A549 (cell line): ENCODE measurements around the gene TM6SF1.

Experiments
- BHLHE40 ChIP-seq: IDR thresholded peaks from 2 replicates; pipeline ENCODE4 v1.6.1; 2012; ENCODE audit warnings: low read depth, low read length, inconsistent platforms
- CHD2 ChIP-seq: fragments of 150-350 bp; IDR thresholded peaks from 2 replicates; pipeline ENCODE4 v1.6.1; 2014; ENCODE audit warnings: low read length; ENCODE audit not compliant: partially characterized antibody
- CHD4 ChIP-seq: fragments of 200-600 bp; sonication (generic); IDR thresholded peaks from 2 replicates; pipeline ENCODE4 v1.6.1; 2016; ENCODE audit warnings: antibody characterized with exemption, mild to moderate bottlenecking, borderline replicate concordance
- CTCF ChIP-seq: fragments of >200 bp; sonication (Bioruptor Twin); formaldehyde crosslinking; IDR thresholded peaks from 3 replicates; pipeline ENCODE4 v1.5.1; 2016
- EP300 ChIP-seq, 2 experiments: fragments of >200 bp; sonication (Bioruptor Twin); formaldehyde crosslinking; IDR thresholded peaks; 2 replicates in 1 of 2; 3 replicates in 1 of 2; pipeline ENCODE4 v1.6.1; 2016 to 2017
- ESRRA ChIP-seq: fragments of 150-350 bp; IDR thresholded peaks from 2 replicates; pipeline ENCODE4 v1.6.1; 2014; ENCODE audit warnings: mild to moderate bottlenecking, low read length, borderline replicate concordance
- POLR2A ChIP-seq: IDR thresholded peaks from 2 replicates; pipeline ENCODE4 v1.6.1; 2012; ENCODE audit warnings: mild to moderate bottlenecking, low read length
- REST ChIP-seq: fragments of 200-600 bp; sonication (generic); IDR thresholded peaks from 2 replicates; pipeline ENCODE4 v1.6.1; 2016; ENCODE audit warnings: antibody characterized with exemption, mild to moderate bottlenecking, moderate library complexity
- RNF2 ChIP-seq: fragments of 200-600 bp; sonication (generic); IDR thresholded peaks from 2 replicates; pipeline ENCODE4 v1.6.1; 2016; ENCODE audit warnings: low read depth, mild to moderate bottlenecking, antibody characterized with exemption, moderate library complexity, borderline replicate concordance

- no peak for TF ChIP-seq RNF2
- TF ChIP-seq REST: no peak
- no peak for TF ChIP-seq CTCF
- TF ChIP-seq CHD2: no peak
- no peak for TF ChIP-seq POLR2A
- no peak for TF ChIP-seq CHD4
- no peak for TF ChIP-seq BHLHE40
- no peak for TF ChIP-seq EP300 (IDR thresholded peaks at IDR 0.05)
- TF ChIP-seq ESRRA: no peak
These were observed 39.8 kb upstream of the TM6SF1 start for GRCh38 chr15:83067638-83067962.
